Upper lobe of left lung (tissue), 4 donors: ENCODE data around the gene CCDC172.

Experiments used
- POLR2A ChIP-seq, 4 donors: fragments of 450-650 bp; IDR thresholded peaks; one replicate each; pipeline ENCODE4 v1.5.1; 2016 to 2017; ENCODE audit warnings: antibody characterized with exemption in 4 of 4, mild to moderate bottlenecking in 2 of 4
- POLR2AphosphoS5 ChIP-seq, 2 donors: sonication (generic); formaldehyde crosslinking; IDR thresholded peaks; one replicate each; pipeline ENCODE4 v1.5.1; 2017; ENCODE audit warnings: antibody characterized with exemption in 2 of 2
- TF ChIP-seq, protein P1 (sequence below), 6 experiments: fragments of 450-650 bp in 4 of 6; fragments of 200-600 bp in 2 of 6; sonication (generic) in 2 of 6; IDR thresholded peaks; one replicate each; pipeline ENCODE4 v1.5.1; 2016 to 2019; ENCODE audit warnings: antibody characterized with exemption in 6 of 6

DNA sequence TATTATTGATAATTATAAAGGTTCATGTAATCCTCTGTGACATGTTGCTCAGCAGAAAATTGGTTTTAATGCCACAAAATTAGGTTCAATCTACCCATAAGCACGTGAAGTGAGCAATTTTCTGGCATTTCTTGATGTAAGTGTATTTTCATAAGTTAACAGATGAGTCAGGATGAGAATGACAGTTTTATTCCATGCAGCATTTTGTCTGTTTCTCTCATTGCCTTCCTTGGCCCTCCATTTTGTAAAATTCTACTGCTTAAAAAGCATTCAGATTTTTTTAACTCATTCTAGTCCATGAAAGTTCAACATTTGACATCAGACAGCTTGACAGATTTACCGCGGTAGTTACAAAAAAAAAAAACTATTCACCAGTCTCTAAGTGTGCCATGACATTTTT is 47.3 kb upstream of the CCDC172 start:
- TF ChIP-seq, protein P1, sequence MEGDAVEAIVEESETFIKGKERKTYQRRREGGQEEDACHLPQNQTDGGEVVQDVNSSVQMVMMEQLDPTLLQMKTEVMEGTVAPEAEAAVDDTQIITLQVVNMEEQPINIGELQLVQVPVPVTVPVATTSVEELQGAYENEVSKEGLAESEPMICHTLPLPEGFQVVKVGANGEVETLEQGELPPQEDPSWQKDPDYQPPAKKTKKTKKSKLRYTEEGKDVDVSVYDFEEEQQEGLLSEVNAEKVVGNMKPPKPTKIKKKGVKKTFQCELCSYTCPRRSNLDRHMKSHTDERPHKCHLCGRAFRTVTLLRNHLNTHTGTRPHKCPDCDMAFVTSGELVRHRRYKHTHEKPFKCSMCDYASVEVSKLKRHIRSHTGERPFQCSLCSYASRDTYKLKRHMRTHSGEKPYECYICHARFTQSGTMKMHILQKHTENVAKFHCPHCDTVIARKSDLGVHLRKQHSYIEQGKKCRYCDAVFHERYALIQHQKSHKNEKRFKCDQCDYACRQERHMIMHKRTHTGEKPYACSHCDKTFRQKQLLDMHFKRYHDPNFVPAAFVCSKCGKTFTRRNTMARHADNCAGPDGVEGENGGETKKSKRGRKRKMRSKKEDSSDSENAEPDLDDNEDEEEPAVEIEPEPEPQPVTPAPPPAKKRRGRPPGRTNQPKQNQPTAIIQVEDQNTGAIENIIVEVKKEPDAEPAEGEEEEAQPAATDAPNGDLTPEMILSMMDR (IDR thresholded peaks at IDR 0.05) = no peak
- TF ChIP-seq POLR2A (IDR thresholded peaks at IDR 0.05) (no peak), POLR2AphosphoS5 (IDR thresholded peaks at IDR 0.05) (no peak)
